Keratinocyte (primary cell): Measurements from ENCODE around the gene WDPCP. TPM values are rescaled to one million over a fixed set of nuclear protein-coding genes. Genes with fewer than 3 reads are reported as not detected.
"Not testable (repeated sequence)": the region's sequence is repeated elsewhere in the genome, so short reads cannot be mapped to it uniquely, and the experiment has no call there.

Experiments
- DNase-seq: peaks from one replicate; pipeline ENCODE4 v3.0.0-alpha.2; 2011; ENCODE audit warnings: low read depth, missing footprints, low spot score
- FAIRE-seq: peaks from 2 replicates; lab custom pipeline; 2011; peaks lifted over from hg19 to GRCh38; lab: Jason Lieb, UNC
- H2AFZ ChIP-seq: 2 replicates; pipeline ENCODE4 v1.6.0; 2012; ENCODE audit warnings: low read length, control low read depth, inconsistent platforms; ENCODE audit not compliant: control insufficient read depth
- H3K27ac ChIP-seq: 2 replicates; pipeline ENCODE4 v1.5.1; 2011; ENCODE audit warnings: low read length; ENCODE audit not compliant: control insufficient read depth, insufficient read depth
- H3K27me3 ChIP-seq: 3 replicates; pipeline ENCODE4 v1.6.0; 2011; ENCODE audit warnings: low read length; ENCODE audit not compliant: control insufficient read depth, insufficient read depth; ENCODE audit errors: extremely low read depth
- H3K36me3 ChIP-seq, 2 experiments: 2 replicates in 1 of 2; 3 replicates in 1 of 2; pipeline ENCODE4 v1.5.1; 2011; ENCODE audit warnings: low read length in 2 of 2, mild to moderate bottlenecking in 1 of 2; ENCODE audit not compliant: control insufficient read depth in 2 of 2, insufficient read depth in 2 of 2; ENCODE audit errors: extremely low read depth in 1 of 2
- H3K4me1 ChIP-seq: 3 replicates; pipeline ENCODE4 v1.5.1; 2011; ENCODE audit warnings: low read length; ENCODE audit not compliant: control insufficient read depth, insufficient read depth; ENCODE audit errors: extremely low read depth
- H3K4me2 ChIP-seq: 3 replicates; pipeline ENCODE4 v1.6.0; 2011; ENCODE audit warnings: low read depth, low read length; ENCODE audit not compliant: control insufficient read depth, insufficient read depth; ENCODE audit errors: extremely low read depth
- H3K4me3 ChIP-seq, 3 experiments: fragments of 200-600 bp in 1 of 3; sonication (generic) in 1 of 3; 2 replicates in 2 of 3; 3 replicates in 1 of 3; pipeline ENCODE4 v1.5.1; 2011 to 2016; ENCODE audit warnings: low read length in 3 of 3, mild to moderate bottlenecking in 3 of 3, control low read depth in 2 of 3, inconsistent platforms in 1 of 3, low read depth in 1 of 3, mixed read lengths in 1 of 3, mixed run types in 1 of 3, moderate library complexity in 1 of 3; ENCODE audit not compliant: control insufficient read depth in 2 of 3, insufficient read depth in 2 of 3; ENCODE audit errors: extremely low read depth in 1 of 3
- H3K79me2 ChIP-seq: 2 replicates; pipeline ENCODE4 v1.6.0; 2012; ENCODE audit warnings: low read length; ENCODE audit not compliant: control insufficient read depth, insufficient read depth
- H3K9ac ChIP-seq: 3 replicates; pipeline ENCODE4 v1.6.0; 2011; ENCODE audit warnings: low read length; ENCODE audit not compliant: control insufficient read depth, insufficient read depth; ENCODE audit errors: extremely low read depth
- H3K9me1 ChIP-seq: 3 replicates; pipeline ENCODE4 v1.6.0; 2011; ENCODE audit warnings: low read length; ENCODE audit not compliant: control insufficient read depth, insufficient read depth; ENCODE audit errors: extremely low read depth
- H3K9me3 ChIP-seq: 2 replicates; pipeline ENCODE4 v1.5.1; 2012; ENCODE audit warnings: low read depth, low read length; ENCODE audit not compliant: control insufficient read depth
- H4K20me1 ChIP-seq: 3 replicates; pipeline ENCODE4 v1.6.0; 2011; ENCODE audit warnings: low read length; ENCODE audit not compliant: control insufficient read depth, insufficient read depth; ENCODE audit errors: extremely low read depth
- EZH2 ChIP-seq: IDR thresholded peaks from one replicate; pipeline ENCODE4 v1.6.1; 2012; ENCODE audit warnings: inconsistent platforms, mild to moderate bottlenecking, low read length, moderate library complexity
- dilution Hi-C: fragments of 300-500 bp; cut with MboI; formaldehyde crosslinking; loops from one replicate; pipeline ENCODE4 v1.7.0; 2020; ENCODE audit warnings: low sequenced_read_pairs; ENCODE audit not compliant: extremely low pct_ligation_motif_present
- polyA plus RNA-seq, 5 experiments: library from polyadenylated mRNA; depleted of rRNA in 3 of 5; stranded (reverse) in 3 of 5; stranded (forward) in 1 of 5; unstranded in 1 of 5; fragments of >200 nt; gene quantifications; 1 replicate in 1 of 5; 2 replicates in 3 of 5; 3 replicates in 1 of 5; pipeline versions ENCODE4 v1.2.1 to v1.2.3, GENCODE V29; 2011 to 2012; ENCODE audit warnings: missing spikeins in 2 of 5, low read depth in 1 of 5, low replicate concordance in 1 of 5
- TF ChIP-seq, protein P1 (sequence below), 3 experiments: IDR thresholded peaks in 1 of 3; conservative IDR thresholded peaks in 1 of 3; optimal IDR thresholded peaks in 1 of 3; 2 replicates in 2 of 3; 3 replicates in 1 of 3; pipeline versions ENCODE3 to v1.5.1; 2011; ENCODE audit warnings: low read length in 3 of 3, mild to moderate bottlenecking in 3 of 3, moderate library complexity in 2 of 3, control low read depth in 1 of 3, inconsistent platforms in 1 of 3; ENCODE audit not compliant: insufficient read depth in 2 of 3; ENCODE audit errors: extremely low read depth in 1 of 3

The WDPCP gene
- polyA plus RNA-seq, 1 donor (not counting 4 experiments of a cell fraction or from before 2014, with no cell fraction given): 2.9 TPM

DNA sequence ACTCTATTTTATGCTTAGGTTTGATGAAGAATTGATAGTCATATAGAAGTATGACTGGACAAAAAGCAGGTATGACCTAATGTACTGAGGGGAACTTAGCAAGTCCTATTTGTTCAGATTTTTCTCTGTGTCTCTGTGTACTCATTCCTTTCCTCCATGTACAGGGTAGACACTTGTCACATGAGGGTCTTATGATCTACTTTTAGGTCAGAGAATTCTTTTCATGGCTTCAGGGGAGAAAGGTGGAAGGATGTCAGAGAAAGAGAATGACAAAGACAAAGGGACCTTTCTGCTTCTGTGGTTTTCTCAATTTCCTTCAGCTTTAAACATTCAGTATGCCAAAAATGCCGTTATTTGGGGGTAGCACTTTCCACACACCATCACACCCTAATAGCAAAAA lies 181.6 kb downstream of the WDPCP start:
- Histone ChIP-seq H3K9ac (no peak overlapping the region), H3K4me1 (no peaks in the 10 kb centered on the region), H3K79me2 (no peaks in the 10 kb centered on the region), H3K9me3 (no peaks in the 10 kb centered on the region), H3K9me1 (no peaks in the 10 kb centered on the region), H4K20me1 (no peaks in the 10 kb centered on the region), H3K4me2 (no peak overlapping the region), H3K27ac (no peak overlapping the region), H3K27me3 (no peaks in the 10 kb centered on the region), H3K36me3 (no peaks in the 10 kb centered on the region), H3K4me3 (no peak overlapping the region), H2AFZ (no peak overlapping the region)
- FAIRE-seq (no peak), DNase-seq (no peak)
- dilution Hi-C loops: no loop called here
- no peak for TF ChIP-seq EZH2
- TF ChIP-seq, protein P1, sequence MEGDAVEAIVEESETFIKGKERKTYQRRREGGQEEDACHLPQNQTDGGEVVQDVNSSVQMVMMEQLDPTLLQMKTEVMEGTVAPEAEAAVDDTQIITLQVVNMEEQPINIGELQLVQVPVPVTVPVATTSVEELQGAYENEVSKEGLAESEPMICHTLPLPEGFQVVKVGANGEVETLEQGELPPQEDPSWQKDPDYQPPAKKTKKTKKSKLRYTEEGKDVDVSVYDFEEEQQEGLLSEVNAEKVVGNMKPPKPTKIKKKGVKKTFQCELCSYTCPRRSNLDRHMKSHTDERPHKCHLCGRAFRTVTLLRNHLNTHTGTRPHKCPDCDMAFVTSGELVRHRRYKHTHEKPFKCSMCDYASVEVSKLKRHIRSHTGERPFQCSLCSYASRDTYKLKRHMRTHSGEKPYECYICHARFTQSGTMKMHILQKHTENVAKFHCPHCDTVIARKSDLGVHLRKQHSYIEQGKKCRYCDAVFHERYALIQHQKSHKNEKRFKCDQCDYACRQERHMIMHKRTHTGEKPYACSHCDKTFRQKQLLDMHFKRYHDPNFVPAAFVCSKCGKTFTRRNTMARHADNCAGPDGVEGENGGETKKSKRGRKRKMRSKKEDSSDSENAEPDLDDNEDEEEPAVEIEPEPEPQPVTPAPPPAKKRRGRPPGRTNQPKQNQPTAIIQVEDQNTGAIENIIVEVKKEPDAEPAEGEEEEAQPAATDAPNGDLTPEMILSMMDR (optimal IDR thresholded peaks at IDR 0.05 in 1 of 3, IDR thresholded peaks at IDR 0.05 in 1 of 3, conservative IDR thresholded peaks at IDR 0.05 in 1 of 3; ENCODE audit: extremely low read depth in 1 of 3, insufficient read depth in 2 of 3, low read length in 3 of 3): no peak

DNA sequence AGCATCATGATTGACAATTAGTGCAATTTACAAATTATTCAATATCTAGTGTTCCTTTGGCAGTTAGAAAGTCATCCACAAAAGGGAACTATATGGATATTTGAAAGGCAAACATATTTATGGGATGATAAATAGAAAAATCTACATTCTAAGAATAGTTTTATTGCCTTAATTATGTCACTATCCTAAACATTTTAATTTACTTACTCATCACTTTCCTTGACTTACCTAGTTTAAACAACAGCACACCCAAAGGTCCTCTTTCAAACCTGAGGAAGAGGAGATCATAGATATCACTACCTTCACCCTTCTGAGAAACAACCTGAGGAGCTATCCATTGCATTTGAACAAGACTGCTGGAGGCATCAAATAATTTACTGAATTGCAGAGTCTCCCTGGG lies 184.5 kb downstream of the WDPCP start:
- Histone ChIP-seq H3K27me3 (no peaks in the 10 kb centered on the region), H2AFZ (no peak overlapping the region), H3K4me2 (no peak overlapping the region), H3K79me2 (no peaks in the 10 kb centered on the region), H4K20me1 (no peaks in the 10 kb centered on the region), H3K4me3 (no peak overlapping the region), H3K9ac (no peak overlapping the region), H3K36me3 (no peaks in the 10 kb centered on the region), H3K27ac (no peak overlapping the region), H3K9me1 (no peaks in the 10 kb centered on the region), H3K9me3 (no peaks in the 10 kb centered on the region), H3K4me1 (no peaks in the 10 kb centered on the region)
- TF ChIP-seq EZH2: no peak
- TF ChIP-seq, protein P1 (optimal IDR thresholded peaks at IDR 0.05 in 1 of 3, IDR thresholded peaks at IDR 0.05 in 1 of 3, conservative IDR thresholded peaks at IDR 0.05 in 1 of 3; ENCODE audit: extremely low read depth in 1 of 3, insufficient read depth in 2 of 3, low read length in 3 of 3): no peak
- FAIRE-seq (peak; percentile 39), DNase-seq (no peak)
- dilution Hi-C loops: no loop called here

- H3K36me3 ChIP-seq, H2AFZ ChIP-seq, H3K27me3 ChIP-seq, H3K9me1 ChIP-seq, H4K20me1 ChIP-seq, dilution Hi-C loops, FAIRE-seq, H3K27ac ChIP-seq, H3K4me2 ChIP-seq, H3K9ac ChIP-seq, H3K79me2 ChIP-seq, DNase-seq, H3K4me3 ChIP-seq, H3K4me1 ChIP-seq, H3K9me3 ChIP-seq: not testable (repeated sequence)
Observed at GRCh38 chr2:63402889-63403288, 185.4 kb downstream of the WDPCP start.
